Upper lobe of left lung (tissue), 6 donors: Measurements from ENCODE around the gene PIK3IP1. TPM values are rescaled to one million over a fixed set of nuclear protein-coding genes. Genes with fewer than 3 reads are reported as not detected.

Source experiments
- ATAC-seq, 2 donors: fragments of 200-7000 bp; cut with Tn5 transposase; one replicate each; pipeline ENCODE4 v1.9.1; 2022; ENCODE audit warnings: mild to moderate bottlenecking in 2 of 2, moderate library complexity in 2 of 2; ENCODE audit not compliant: low FRiP score in 2 of 2
- DNase-seq, 2 donors: peaks; one replicate each; pipeline ENCODE4 v3.0.0-alpha.2; 2019 to 2020
- H3K27ac ChIP-seq, 4 donors: fragments of 200-600 bp; sonication (generic); one replicate each; pipeline ENCODE4 v1.5.1; 2016 to 2019
- H3K27me3 ChIP-seq, 4 donors: fragments of 200-600 bp; sonication (generic); one replicate each; pipeline ENCODE4 v1.5.1; 2017 to 2019
- H3K36me3 ChIP-seq, 4 donors: fragments of 200-600 bp; sonication (generic); one replicate each; pipeline ENCODE4 v1.5.1; 2016 to 2019
- H3K4me1 ChIP-seq, 4 donors: fragments of 200-600 bp; sonication (generic); one replicate each; pipeline ENCODE4 v1.5.1; 2018 to 2019
- H3K4me3 ChIP-seq, 4 donors: fragments of 200-600 bp; sonication (generic); one replicate each; pipeline ENCODE4 v1.5.1; 2017 to 2019; ENCODE audit warnings: mild to moderate bottlenecking in 2 of 4, moderate library complexity in 1 of 4
- H3K9me3 ChIP-seq, 4 donors: fragments of 200-600 bp; sonication (generic); one replicate each; pipeline ENCODE4 v1.5.1; 2018 to 2019
- EP300 ChIP-seq, 4 donors: sonication (generic); formaldehyde crosslinking; IDR thresholded peaks; one replicate each; pipeline ENCODE4 v1.5.1; 2017; ENCODE audit warnings: antibody characterized with exemption in 4 of 4, control low read depth in 2 of 4
- POLR2A ChIP-seq, 4 donors: fragments of 450-650 bp; IDR thresholded peaks; one replicate each; pipeline ENCODE4 v1.5.1; 2016 to 2017; ENCODE audit warnings: antibody characterized with exemption in 4 of 4, mild to moderate bottlenecking in 2 of 4
- POLR2AphosphoS5 ChIP-seq, 2 donors: sonication (generic); formaldehyde crosslinking; IDR thresholded peaks; one replicate each; pipeline ENCODE4 v1.5.1; 2017; ENCODE audit warnings: antibody characterized with exemption in 2 of 2
- WGBS, 2 donors: methylation state at CpG; one replicate each; pipeline ENCODE4 v1.1.5; 2017 to 2018; 5-methylcytosine and 5-hydroxymethylcytosine counted together
- total RNA-seq, 6 donors: library from RNA; depleted of rRNA in 4 of 6; stranded (reverse); fragments of >200 nt in 4 of 6; gene quantifications; one replicate each; pipeline versions ENCODE4 v1.1.0 to v1.2.1, GENCODE V29; 2016 to 2021
- TF ChIP-seq, protein P1 (sequence below), 6 experiments: fragments of 450-650 bp in 4 of 6; fragments of 200-600 bp in 2 of 6; sonication (generic) in 2 of 6; IDR thresholded peaks; one replicate each; pipeline ENCODE4 v1.5.1; 2016 to 2019; ENCODE audit warnings: antibody characterized with exemption in 6 of 6
- donor health status: DM: no; HTN: no; CAD: no; lungs with moderate emphysema.
- donor health status: DM: no; HTN: yes; CAD: no; lungs with severe emphysema.

The PIK3IP1 gene
- total RNA-seq, 6 donors from 2014 or later, result 38.9 to 97.1 (median 65.8) TPM

DNA sequence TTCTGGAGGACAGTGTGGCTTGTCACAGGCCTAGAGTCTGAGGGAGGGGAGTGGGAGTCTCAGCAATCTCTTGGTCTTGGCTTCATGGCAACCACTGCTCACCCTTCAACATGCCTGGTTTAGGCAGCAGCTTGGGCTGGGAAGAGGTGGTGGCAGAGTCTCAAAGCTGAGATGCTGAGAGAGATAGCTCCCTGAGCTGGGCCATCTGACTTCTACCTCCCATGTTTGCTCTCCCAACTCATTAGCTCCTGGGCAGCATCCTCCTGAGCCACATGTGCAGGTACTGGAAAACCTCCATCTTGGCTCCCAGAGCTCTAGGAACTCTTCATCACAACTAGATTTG, 13.0 kb downstream of the PIK3IP1 start:
- DNase-seq (no peak), ATAC-seq (no peak)
- H3K27ac ChIP-seq, result peak overlapping the region; percentile 5 to 78 (median 69)
- H3K36me3 ChIP-seq, result peaks cover 25 to 96% (median 84%) of the 10 kb centered on the region in 4 donors
- peaks cover 0 to 15% (median 10%) of the 10 kb centered on the region in 4 donors for H3K4me1 ChIP-seq
- H3K9me3 ChIP-seq, result no peaks in the 10 kb centered on the region
- no peak overlapping the region for H3K4me3 ChIP-seq
- TF ChIP-seq, protein P1, sequence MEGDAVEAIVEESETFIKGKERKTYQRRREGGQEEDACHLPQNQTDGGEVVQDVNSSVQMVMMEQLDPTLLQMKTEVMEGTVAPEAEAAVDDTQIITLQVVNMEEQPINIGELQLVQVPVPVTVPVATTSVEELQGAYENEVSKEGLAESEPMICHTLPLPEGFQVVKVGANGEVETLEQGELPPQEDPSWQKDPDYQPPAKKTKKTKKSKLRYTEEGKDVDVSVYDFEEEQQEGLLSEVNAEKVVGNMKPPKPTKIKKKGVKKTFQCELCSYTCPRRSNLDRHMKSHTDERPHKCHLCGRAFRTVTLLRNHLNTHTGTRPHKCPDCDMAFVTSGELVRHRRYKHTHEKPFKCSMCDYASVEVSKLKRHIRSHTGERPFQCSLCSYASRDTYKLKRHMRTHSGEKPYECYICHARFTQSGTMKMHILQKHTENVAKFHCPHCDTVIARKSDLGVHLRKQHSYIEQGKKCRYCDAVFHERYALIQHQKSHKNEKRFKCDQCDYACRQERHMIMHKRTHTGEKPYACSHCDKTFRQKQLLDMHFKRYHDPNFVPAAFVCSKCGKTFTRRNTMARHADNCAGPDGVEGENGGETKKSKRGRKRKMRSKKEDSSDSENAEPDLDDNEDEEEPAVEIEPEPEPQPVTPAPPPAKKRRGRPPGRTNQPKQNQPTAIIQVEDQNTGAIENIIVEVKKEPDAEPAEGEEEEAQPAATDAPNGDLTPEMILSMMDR (IDR thresholded peaks at IDR 0.05), result no peak
- TF ChIP-seq POLR2A (IDR thresholded peaks at IDR 0.05) (no peak), EP300 (IDR thresholded peaks at IDR 0.05) (no peak), POLR2AphosphoS5 (IDR thresholded peaks at IDR 0.05) (no peak)
- no peaks in the 10 kb centered on the region for H3K27me3 ChIP-seq

DNA sequence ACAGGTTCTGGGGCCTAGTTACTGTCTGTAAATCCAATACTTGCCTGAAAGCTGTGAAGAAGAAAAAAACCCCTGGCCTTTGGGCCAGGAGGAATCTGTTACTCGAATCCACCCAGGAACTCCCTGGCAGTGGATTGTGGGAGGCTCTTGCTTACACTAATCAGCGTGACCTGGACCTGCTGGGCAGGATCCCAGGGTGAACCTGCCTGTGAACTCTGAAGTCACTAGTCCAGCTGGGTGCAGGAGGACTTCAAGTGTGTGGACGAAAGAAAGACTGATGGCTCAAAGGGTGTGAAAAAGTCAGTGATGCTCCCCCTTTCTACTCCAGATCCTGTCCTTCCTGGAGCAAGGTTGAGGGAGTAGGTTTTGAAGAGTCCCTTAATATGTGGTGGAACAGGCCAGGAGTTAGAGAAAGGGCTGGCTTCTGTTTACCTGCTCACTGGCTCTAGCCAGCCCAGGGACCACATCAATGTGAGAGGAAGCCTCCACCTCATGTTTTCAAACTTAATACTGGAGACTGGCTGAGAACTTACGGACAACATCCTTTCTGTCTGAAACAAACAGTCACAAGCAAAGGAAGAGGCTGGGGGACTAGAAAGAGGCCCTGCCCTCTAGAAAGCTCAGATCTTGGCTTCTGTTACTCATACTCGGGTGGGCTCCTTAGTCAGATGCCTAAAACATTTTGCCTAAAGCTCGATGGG, 13.5 kb downstream of the PIK3IP1 start:
- no peak for ATAC-seq
- DNase-seq, result no peak

DNA sequence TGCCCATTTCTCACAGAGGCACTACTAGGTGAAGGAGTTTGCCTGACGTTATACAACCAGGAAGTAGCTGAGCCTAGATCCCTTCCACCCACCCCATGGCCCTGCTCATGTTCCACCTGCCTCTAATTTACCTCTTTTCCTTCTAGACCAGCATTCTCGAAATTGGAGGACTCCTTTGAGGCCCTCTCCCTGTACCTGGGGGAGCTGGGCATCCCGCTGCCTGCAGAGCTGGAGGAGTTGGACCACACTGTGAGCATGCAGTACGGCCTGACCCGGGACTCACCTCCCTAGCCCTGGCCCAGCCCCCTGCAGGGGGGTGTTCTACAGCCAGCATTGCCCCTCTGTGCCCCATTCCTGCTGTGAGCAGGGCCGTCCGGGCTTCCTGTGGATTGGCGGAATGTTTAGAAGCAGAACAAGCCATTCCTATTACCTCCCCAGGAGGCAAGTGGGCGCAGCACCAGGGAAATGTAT, 14.1 kb downstream of the PIK3IP1 start:
- no peak for DNase-seq
- 72 to 82% methylated on average over 9 of the region's 9 CpGs for WGBS, 2 donors
- TF ChIP-seq POLR2A (IDR thresholded peaks at IDR 0.05), result no peak
- no peak for TF ChIP-seq EP300 (IDR thresholded peaks at IDR 0.05)
- no peak for TF ChIP-seq POLR2AphosphoS5 (IDR thresholded peaks at IDR 0.05)
- TF ChIP-seq, protein P1 (IDR thresholded peaks at IDR 0.05), result no peak
- peaks cover 4 to 24% (median 11%) of the 10 kb centered on the region in 4 donors for H3K4me1 ChIP-seq
- peak overlapping the region; percentile 5 to 78 (median 69) for H3K27ac ChIP-seq
- no peak for ATAC-seq
- H3K27me3 ChIP-seq, result no peaks in the 10 kb centered on the region
- H3K9me3 ChIP-seq, result no peaks in the 10 kb centered on the region
- peaks cover 21 to 96% (median 82%) of the 10 kb centered on the region in 4 donors for H3K36me3 ChIP-seq
- H3K4me3 ChIP-seq, result no peak overlapping the region

More for the DNA sequence above, 13.5 kb downstream of the PIK3IP1 start:
- 68 to 70% methylated on average over 5 to 6 of the region's 6 CpGs for WGBS, 2 donors
- Histone ChIP-seq H3K27ac (peak overlapping the region; percentile 5 to 78 (median 69)), H3K4me1 (peaks cover 0 to 18% (median 10%) of the 10 kb centered on the region in 4 donors), H3K4me3 (no peak overlapping the region), H3K36me3 (peaks cover 22 to 96% (median 82%) of the 10 kb centered on the region in 4 donors), H3K27me3 (no peaks in the 10 kb centered on the region), H3K9me3 (no peaks in the 10 kb centered on the region)
- TF ChIP-seq POLR2A (IDR thresholded peaks at IDR 0.05), result no peak
- TF ChIP-seq POLR2AphosphoS5 (IDR thresholded peaks at IDR 0.05), result no peak

DNA sequence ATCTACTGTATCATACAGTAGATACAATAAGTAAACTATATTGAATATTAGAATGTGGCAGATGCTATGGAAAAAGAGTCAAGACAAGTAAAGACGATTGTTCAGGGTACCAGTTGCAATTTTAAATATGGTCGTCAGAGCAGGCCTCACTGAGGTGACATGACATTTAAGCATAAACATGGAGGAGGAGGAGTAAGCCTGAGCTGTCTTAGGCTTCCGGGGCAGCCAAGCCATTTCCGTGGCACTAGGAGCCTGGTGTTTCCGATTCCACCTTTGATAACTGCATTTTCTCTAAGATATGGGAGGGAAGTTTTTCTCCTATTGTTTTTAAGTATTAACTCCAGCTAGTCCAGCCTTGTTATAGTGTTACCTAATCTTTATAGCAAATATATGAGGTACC, 14.5 kb downstream of the PIK3IP1 start:
- WGBS, 2 donors, result 62 to 71% methylated on average over 5 of the region's 5 CpGs
- Histone ChIP-seq H3K27me3 (no peaks in the 10 kb centered on the region), H3K9me3 (no peaks in the 10 kb centered on the region), H3K4me3 (no peak overlapping the region), H3K36me3 (peaks cover 19 to 96% (median 80%) of the 10 kb centered on the region in 4 donors), H3K4me1 (peaks cover 4 to 25% (median 13%) of the 10 kb centered on the region in 4 donors), H3K27ac (peak overlapping the region in 3 of 4 donors; percentile 5 to 78 (median 73))
- DNase-seq, result no peak
- TF ChIP-seq, protein P1 (IDR thresholded peaks at IDR 0.05), result no peak
- TF ChIP-seq POLR2AphosphoS5 (IDR thresholded peaks at IDR 0.05), result no peak
- TF ChIP-seq EP300 (IDR thresholded peaks at IDR 0.05), result no peak
- TF ChIP-seq POLR2A (IDR thresholded peaks at IDR 0.05), result no peak
- ATAC-seq, result no peak

DNA sequence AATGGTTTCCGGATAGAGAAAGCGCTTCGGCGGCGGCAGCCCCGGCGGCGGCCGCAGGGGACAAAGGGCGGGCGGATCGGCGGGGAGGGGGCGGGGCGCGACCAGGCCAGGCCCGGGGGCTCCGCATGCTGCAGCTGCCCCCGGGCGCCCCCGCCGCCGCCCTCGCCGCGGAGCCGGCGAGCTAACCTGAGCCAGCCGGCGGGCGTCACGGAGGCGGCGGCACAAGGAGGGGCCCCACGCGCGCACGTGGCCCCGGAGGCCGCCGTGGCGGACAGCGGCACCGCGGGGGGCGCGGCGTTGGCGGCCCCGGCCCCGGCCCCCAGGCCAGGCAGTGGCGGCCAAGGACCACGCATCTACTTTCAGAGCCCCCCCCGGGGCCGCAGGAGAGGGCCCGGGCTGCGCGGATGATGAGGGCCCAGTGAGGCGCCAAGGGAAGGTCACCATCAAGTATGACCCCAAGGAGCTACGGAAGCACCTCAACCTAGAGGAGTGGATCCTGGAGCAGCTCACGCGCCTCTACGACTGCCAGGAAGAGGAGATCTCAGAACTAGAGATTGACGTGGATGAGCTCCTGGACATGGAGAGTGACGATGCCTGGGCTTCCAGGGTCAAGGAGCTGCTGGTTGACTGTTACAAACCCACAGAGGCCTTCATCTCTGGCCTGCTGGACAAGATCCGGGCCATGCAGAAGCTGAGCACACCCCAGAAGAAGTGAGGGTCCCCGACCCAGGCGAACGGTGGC, 15.7 kb downstream of the PIK3IP1 start:
- WGBS, 2 donors, result 95 to 96% methylated on average over 45 to 69 of the region's 69 CpGs
- no peak for TF ChIP-seq EP300 (IDR thresholded peaks at IDR 0.05)
- TF ChIP-seq POLR2A (IDR thresholded peaks at IDR 0.05), result no peak
- TF ChIP-seq, protein P1 (IDR thresholded peaks at IDR 0.05), result no peak
- no peak for TF ChIP-seq POLR2AphosphoS5 (IDR thresholded peaks at IDR 0.05)
- ATAC-seq (no peak), DNase-seq (peak in 1 of 2 donors; percentile 72)
- peaks cover 4 to 20% (median 13%) of the 10 kb centered on the region in 4 donors for H3K4me1 ChIP-seq
- no peak overlapping the region for H3K4me3 ChIP-seq
- no peaks in the 10 kb centered on the region for H3K9me3 ChIP-seq
- H3K27me3 ChIP-seq, result no peaks in the 10 kb centered on the region
- no peak overlapping the region for H3K27ac ChIP-seq
- H3K36me3 ChIP-seq, result peaks cover 23 to 96% (median 77%) of the 10 kb centered on the region in 4 donors
